Testis (tissue), 3 donors: Measurements from ENCODE around the gene DUOXA1. TPM values are rescaled to one million over a fixed set of nuclear protein-coding genes. Genes with fewer than 3 reads are reported as not detected.
"Not testable (repeated sequence)": the region's sequence is repeated elsewhere in the genome, so short reads cannot be mapped to it uniquely, and the experiment has no call there.

Source experiments
- DNase-seq: peaks from one replicate; pipeline ENCODE4 v3.0.0-alpha.2; 2019
- H3K27ac ChIP-seq, 2 donors: fragments of 200-600 bp; sonication (generic); one replicate each; pipeline ENCODE4 v1.5.1; 2019
- H3K27me3 ChIP-seq: fragments of 200-600 bp; sonication (generic); one replicate; pipeline ENCODE4 v1.5.1; 2019
- H3K36me3 ChIP-seq: fragments of 200-600 bp; sonication (generic); one replicate; pipeline ENCODE4 v1.5.1; 2017; ENCODE audit warnings: low read depth; ENCODE audit errors: missing control alignments
- H3K4me1 ChIP-seq: fragments of 200-600 bp; sonication (generic); one replicate; pipeline ENCODE4 v1.5.1; 2019
- H3K4me3 ChIP-seq, 2 donors: fragments of 200-600 bp; sonication (generic); one replicate each; pipeline ENCODE4 v1.5.1; 2017 to 2019
- H3K9me3 ChIP-seq: fragments of 200-600 bp; sonication (generic); one replicate; pipeline ENCODE4 v1.5.1; 2017
- POLR2A ChIP-seq: fragments of 450-650 bp; IDR thresholded peaks from one replicate; pipeline ENCODE4 v1.6.1; 2017; ENCODE audit warnings: antibody characterized with exemption, mild to moderate bottlenecking, moderate library complexity
- WGBS, 2 donors: methylation state at CpG; one replicate each; pipeline ENCODE4 v1.1.5; 2018; 5-methylcytosine and 5-hydroxymethylcytosine counted together
- intact Hi-C: fragments of 100-400 bp; cut with DNase I; formaldehyde crosslinking; loops from one replicate; pipeline ENCODE4 v1.15.1; 2023; ENCODE audit warnings: low total_unique reads
- polyA plus RNA-seq: library from polyadenylated mRNA; stranded (reverse); fragments of 350-450 nt; fragmentation: Illumina TruSeq; extraction: RNeasy Lipid Tissue Mini Kit (QIAGEN cat#74804); gene quantifications from one replicate; pipeline ENCODE4 v1.2.3, GENCODE V29; 2014; ENCODE audit warnings: low read depth, low replicate concordance; ENCODE audit not compliant: insufficient read depth
- total RNA-seq, 2 donors: library from RNA; depleted of rRNA; stranded (reverse); fragments of >200 nt; gene quantifications; one replicate each; pipeline ENCODE4 v1.2.3, GENCODE V29; 2016
- TF ChIP-seq, protein P1 (sequence below), 3 experiments: fragments of 450-650 bp in 2 of 3; fragments of 200-600 bp in 1 of 3; sonication (generic) in 1 of 3; IDR thresholded peaks; one replicate each; pipeline ENCODE4 v1.5.1; 2016 to 2019; ENCODE audit warnings: antibody characterized with exemption in 3 of 3, mild to moderate bottlenecking in 2 of 3, moderate library complexity in 1 of 3

DUOXA1 gene
- total and polyA plus RNA-seq, 3 donors from 2014 or later = 0.31 to 1.0 (median 0.94) TPM

- Histone ChIP-seq H3K36me3 (no peaks in the 10 kb centered on the region), H3K9me3 (no peaks in the 10 kb centered on the region), H3K4me3 (no peak overlapping the region), H3K27ac (no peak overlapping the region), H3K4me1 (peaks cover 13% of the 10 kb centered on the region), H3K27me3 (no peaks in the 10 kb centered on the region)
- WGBS, 2 donors = 42 to 53% methylated on average over 10 to 11 of the region's 11 CpGs
- TF ChIP-seq, protein P1, sequence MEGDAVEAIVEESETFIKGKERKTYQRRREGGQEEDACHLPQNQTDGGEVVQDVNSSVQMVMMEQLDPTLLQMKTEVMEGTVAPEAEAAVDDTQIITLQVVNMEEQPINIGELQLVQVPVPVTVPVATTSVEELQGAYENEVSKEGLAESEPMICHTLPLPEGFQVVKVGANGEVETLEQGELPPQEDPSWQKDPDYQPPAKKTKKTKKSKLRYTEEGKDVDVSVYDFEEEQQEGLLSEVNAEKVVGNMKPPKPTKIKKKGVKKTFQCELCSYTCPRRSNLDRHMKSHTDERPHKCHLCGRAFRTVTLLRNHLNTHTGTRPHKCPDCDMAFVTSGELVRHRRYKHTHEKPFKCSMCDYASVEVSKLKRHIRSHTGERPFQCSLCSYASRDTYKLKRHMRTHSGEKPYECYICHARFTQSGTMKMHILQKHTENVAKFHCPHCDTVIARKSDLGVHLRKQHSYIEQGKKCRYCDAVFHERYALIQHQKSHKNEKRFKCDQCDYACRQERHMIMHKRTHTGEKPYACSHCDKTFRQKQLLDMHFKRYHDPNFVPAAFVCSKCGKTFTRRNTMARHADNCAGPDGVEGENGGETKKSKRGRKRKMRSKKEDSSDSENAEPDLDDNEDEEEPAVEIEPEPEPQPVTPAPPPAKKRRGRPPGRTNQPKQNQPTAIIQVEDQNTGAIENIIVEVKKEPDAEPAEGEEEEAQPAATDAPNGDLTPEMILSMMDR (IDR thresholded peaks at IDR 0.05) = no peak
- TF ChIP-seq POLR2A = no peak
- intact Hi-C loops = no loop called here
- no peak for DNase-seq
Measured at GRCh38 chr15:45110256-45110820, 19.3 kb downstream of the DUOXA1 start.

GRCh38 chr15:45107941-45108630, 21.6 kb downstream of the DUOXA1 start:
- Histone ChIP-seq H3K36me3 (no peaks in the 10 kb centered on the region), H3K27me3 (no peaks in the 10 kb centered on the region), H3K4me3 (no peak overlapping the region), H3K9me3 (no peaks in the 10 kb centered on the region), H3K27ac (no peak overlapping the region), H3K4me1 (peaks cover 9% of the 10 kb centered on the region)
- DNase-seq = no peak
- 95 to 96% methylated on average over 4 to 10 of the region's 10 CpGs for WGBS, 2 donors
- TF ChIP-seq POLR2A = no peak
- TF ChIP-seq, protein P1 (IDR thresholded peaks at IDR 0.05) = no peak
- intact Hi-C loops = no loop called here

DNA sequence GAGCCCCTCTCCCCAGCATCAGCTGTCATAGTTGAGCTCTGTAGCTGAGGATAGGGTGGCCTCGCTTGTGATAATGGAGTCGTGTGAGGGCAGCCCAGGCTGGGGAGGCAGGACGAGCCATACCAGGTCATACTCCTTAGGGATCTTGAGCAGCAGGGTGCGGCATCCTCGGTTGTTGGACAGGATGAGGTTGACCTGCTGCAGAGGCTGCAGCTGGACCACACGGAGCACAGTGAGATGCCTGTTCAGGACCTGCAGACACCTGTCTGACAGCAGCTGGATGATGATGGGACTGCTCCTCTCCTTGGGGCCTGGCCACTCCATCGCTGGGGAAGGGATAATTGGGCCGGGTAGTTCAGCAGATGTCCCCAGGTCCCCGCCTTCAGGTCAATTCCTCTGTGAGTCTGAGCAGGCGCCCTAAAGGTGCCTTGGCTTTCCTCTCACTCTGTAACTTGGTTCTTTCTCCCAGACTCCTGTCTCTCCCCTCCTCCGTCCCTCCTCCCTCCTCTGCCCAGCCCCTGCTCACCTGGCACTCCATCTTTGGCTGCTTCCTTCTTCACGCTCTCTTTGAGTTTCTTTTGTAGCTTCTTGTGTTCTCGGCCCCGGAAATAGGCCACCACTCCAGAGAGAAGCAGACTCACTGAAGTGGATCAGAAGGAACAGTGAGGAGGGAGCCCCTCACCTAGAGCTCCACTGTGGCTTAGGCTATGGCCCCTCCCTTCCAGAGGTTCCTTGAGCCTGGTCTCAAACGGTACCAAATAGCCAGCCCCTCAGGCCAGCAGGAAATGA, 23.5 kb downstream of the DUOXA1 start:
- no peaks in the 10 kb centered on the region for H3K36me3 ChIP-seq
- no peaks in the 10 kb centered on the region for H3K27me3 ChIP-seq
- 79 to 86% methylated on average over 10 to 15 of the region's 15 CpGs for WGBS, 2 donors
- no peaks in the 10 kb centered on the region for H3K4me1 ChIP-seq
- no peaks in the 10 kb centered on the region for H3K9me3 ChIP-seq
- intact Hi-C loops = no loop called here
- DNase-seq = no peak
- H3K27ac ChIP-seq = no peak overlapping the region
- TF ChIP-seq, protein P1 (IDR thresholded peaks at IDR 0.05) = no peak
- no peak for TF ChIP-seq POLR2A
- no peak overlapping the region for H3K4me3 ChIP-seq

- Histone ChIP-seq H3K4me3 (no peak overlapping the region), H3K27ac (no peak overlapping the region), H3K27me3 (no peaks in the 10 kb centered on the region), H3K4me1 (no peaks in the 10 kb centered on the region), H3K36me3 (no peaks in the 10 kb centered on the region), H3K9me3 (no peaks in the 10 kb centered on the region)
- intact Hi-C loops = no loop called here
- TF ChIP-seq, protein P1 (IDR thresholded peaks at IDR 0.05) = no peak
- TF ChIP-seq POLR2A = no peak
- no peak for DNase-seq
- 92 to 96% methylated on average over 4 to 11 of the region's 11 CpGs for WGBS, 2 donors
Measured at GRCh38 chr15:45105586-45105985, 24.1 kb downstream of the DUOXA1 start.

GRCh38 chr15:45104170-45104569, 25.5 kb downstream of the DUOXA1 start:
- H3K9me3 ChIP-seq, H3K27me3 ChIP-seq, H3K4me1 ChIP-seq, H3K36me3 ChIP-seq, DNase-seq, intact Hi-C loops, H3K4me3 ChIP-seq, H3K27ac ChIP-seq: not testable (repeated sequence)
- WGBS, 2 donors = 86 to 88% methylated on average over 5 to 9 of the region's 9 CpGs
